IPS-18a (cell line): Measurements from ENCODE around the gene HDAC9.

Experiments used
- H3K27ac ChIP-seq: one replicate; pipeline ENCODE4 v1.5.1; 2013; ENCODE audit warnings: low read length
- H3K27me3 ChIP-seq: one replicate; pipeline ENCODE4 v1.6.1; 2013; ENCODE audit warnings: mild to moderate bottlenecking, low read length; ENCODE audit not compliant: control insufficient read depth, insufficient read depth
- H3K36me3 ChIP-seq: one replicate; pipeline ENCODE4 v1.6.1; 2013; ENCODE audit warnings: low read depth, low read length; ENCODE audit not compliant: control insufficient read depth
- H3K4me1 ChIP-seq: one replicate; pipeline ENCODE4 v1.6.1; 2013; ENCODE audit warnings: low read depth, low read length; ENCODE audit not compliant: control insufficient read depth
- H3K4me3 ChIP-seq: one replicate; pipeline ENCODE4 v1.5.1; 2013; ENCODE audit warnings: low read length
- H3K9ac ChIP-seq: one replicate; pipeline ENCODE4 v1.6.1; 2013; ENCODE audit warnings: mild to moderate bottlenecking, low read length, moderate library complexity
- H3K9me3 ChIP-seq: one replicate; pipeline ENCODE4 v1.6.1; 2013; ENCODE audit warnings: low read depth, low read length; ENCODE audit not compliant: control insufficient read depth

The HDAC9 gene

GRCh38 chr7:18653381-18654155 is 158.0 kb downstream of the HDAC9 start:
- Histone ChIP-seq H3K27ac (no peak overlapping the region), H3K27me3 (no peaks in the 10 kb centered on the region), H3K36me3 (peaks cover 6% of the 10 kb centered on the region)

DNA sequence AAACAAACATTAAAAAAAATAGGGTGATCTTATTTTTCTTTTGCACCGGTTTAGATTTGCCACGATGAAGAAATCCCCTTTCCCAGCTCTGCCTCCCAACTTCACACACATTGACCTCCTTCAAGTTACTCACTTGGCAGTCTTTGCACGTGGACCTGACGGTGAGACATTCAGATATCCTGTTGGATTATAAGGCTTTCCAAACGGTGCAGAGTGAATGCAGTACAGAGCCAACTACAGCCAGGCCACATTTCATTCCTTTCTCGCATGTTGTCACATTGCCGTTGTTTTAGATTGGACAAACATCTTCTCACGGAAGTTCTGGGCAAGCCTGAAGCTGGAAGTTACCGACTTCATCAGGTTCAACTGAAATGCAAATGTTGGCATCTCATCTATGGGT is 159.2 kb downstream of the HDAC9 start:
- Histone ChIP-seq H3K27ac (no peak overlapping the region), H3K4me3 (no peak overlapping the region), H3K36me3 (no peaks in the 10 kb centered on the region), H3K27me3 (no peaks in the 10 kb centered on the region), H3K4me1 (no peaks in the 10 kb centered on the region), H3K9ac (no peak overlapping the region), H3K9me3 (no peaks in the 10 kb centered on the region)

More at GRCh38 chr7:18653381-18654155, 158.0 kb downstream of the HDAC9 start:
- H3K9ac ChIP-seq = no peak overlapping the region
- H3K9me3 ChIP-seq = no peaks in the 10 kb centered on the region
- no peak overlapping the region for H3K4me3 ChIP-seq
- H3K4me1 ChIP-seq = no peaks in the 10 kb centered on the region

DNA sequence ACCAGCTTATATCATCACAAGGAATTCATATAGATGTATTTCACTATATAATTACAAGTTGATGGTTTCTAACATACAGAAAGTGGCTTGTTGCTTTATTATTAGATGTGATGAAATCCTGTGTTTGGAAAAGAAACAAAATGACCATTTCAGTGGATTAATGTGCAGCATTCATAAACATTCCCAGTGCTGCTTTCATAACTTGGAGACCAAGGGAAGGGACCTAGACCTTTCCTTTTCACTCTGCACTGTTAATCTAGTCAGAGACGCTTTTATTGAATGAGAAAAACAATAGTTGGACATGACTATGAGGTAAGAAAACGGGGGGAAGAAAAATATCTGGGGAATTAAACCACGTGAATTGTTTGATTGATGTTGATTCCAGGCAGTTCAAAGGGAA is 160.0 kb downstream of the HDAC9 start:
- Histone ChIP-seq H3K36me3 (no peaks in the 10 kb centered on the region), H3K4me3 (no peak overlapping the region), H3K27ac (no peak overlapping the region), H3K9ac (no peak overlapping the region), H3K27me3 (no peaks in the 10 kb centered on the region), H3K4me1 (no peaks in the 10 kb centered on the region), H3K9me3 (no peaks in the 10 kb centered on the region)

- H3K9ac ChIP-seq = no peak overlapping the region
- H3K4me1 ChIP-seq = no peaks in the 10 kb centered on the region
- H3K36me3 ChIP-seq = no peaks in the 10 kb centered on the region
- no peaks in the 10 kb centered on the region for H3K27me3 ChIP-seq
- no peak overlapping the region for H3K27ac ChIP-seq
- no peaks in the 10 kb centered on the region for H3K9me3 ChIP-seq
- H3K4me3 ChIP-seq = no peak overlapping the region
Observed at GRCh38 chr7:18655912-18656311, 160.4 kb downstream of the HDAC9 start.

DNA sequence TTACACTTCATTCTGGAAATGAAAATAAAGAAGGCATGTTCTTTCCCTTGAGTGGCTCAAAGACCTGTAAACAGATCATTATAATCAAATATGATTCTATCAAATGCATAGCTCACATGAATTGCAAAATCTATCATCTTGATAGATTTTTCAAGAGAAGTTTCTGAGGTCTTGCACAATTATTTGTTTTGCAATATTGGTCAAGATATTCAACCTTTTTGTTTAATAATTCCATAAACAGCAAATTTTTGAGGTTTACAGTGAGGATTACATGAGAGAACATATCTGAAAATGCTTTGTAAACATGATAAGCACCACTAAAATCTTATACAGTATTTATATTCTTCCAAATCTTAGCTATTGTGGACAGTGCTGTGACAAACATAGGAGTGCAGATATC is 160.8 kb downstream of the HDAC9 start:
- no peak overlapping the region for H3K4me3 ChIP-seq
- H3K36me3 ChIP-seq = no peaks in the 10 kb centered on the region
- H3K9me3 ChIP-seq = no peaks in the 10 kb centered on the region
- H3K4me1 ChIP-seq = no peaks in the 10 kb centered on the region
- H3K9ac ChIP-seq = no peak overlapping the region
- H3K27ac ChIP-seq = no peak overlapping the region
- H3K27me3 ChIP-seq = no peaks in the 10 kb centered on the region

GRCh38 chr7:18659746-18660145 is 164.2 kb downstream of the HDAC9 start:
- Histone ChIP-seq H3K9me3 (no peaks in the 10 kb centered on the region), H3K4me1 (no peaks in the 10 kb centered on the region)

DNA sequence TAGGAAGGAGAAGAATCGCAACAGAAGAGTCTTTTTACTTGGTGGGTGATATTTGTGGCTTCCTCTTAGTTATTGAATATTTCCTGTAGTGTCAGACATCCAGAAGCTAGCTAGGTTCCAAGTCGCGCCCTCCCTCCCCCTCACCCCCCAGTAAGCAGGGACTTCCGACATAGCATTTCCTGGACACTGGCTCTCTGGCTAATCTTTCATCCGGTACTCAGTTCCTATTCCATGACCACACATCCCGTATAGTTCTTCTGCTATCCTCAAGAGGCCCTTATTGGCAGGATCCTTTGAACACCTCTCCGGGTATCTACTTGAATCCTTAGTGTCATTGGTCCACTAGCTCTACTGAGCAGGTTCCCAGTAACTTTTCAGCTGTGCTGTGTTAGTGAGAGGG is 167.8 kb downstream of the HDAC9 start:
- no peaks in the 10 kb centered on the region for H3K27me3 ChIP-seq
- H3K4me3 ChIP-seq = no peak overlapping the region
- no peaks in the 10 kb centered on the region for H3K36me3 ChIP-seq
- no peak overlapping the region for H3K9ac ChIP-seq
- peaks cover 4% of the 10 kb centered on the region for H3K4me1 ChIP-seq
- no peak overlapping the region for H3K27ac ChIP-seq
- H3K9me3 ChIP-seq = no peaks in the 10 kb centered on the region

More at GRCh38 chr7:18659746-18660145, 164.2 kb downstream of the HDAC9 start:
- Histone ChIP-seq H3K36me3 (no peaks in the 10 kb centered on the region), H3K9ac (no peak overlapping the region), H3K4me3 (no peak overlapping the region), H3K27me3 (no peaks in the 10 kb centered on the region), H3K27ac (no peak overlapping the region)

GRCh38 chr7:18666107-18666728 is 170.7 kb downstream of the HDAC9 start:
- peaks cover 4% of the 10 kb centered on the region for H3K4me1 ChIP-seq
- H3K4me3 ChIP-seq = no peak overlapping the region
- no peak overlapping the region for H3K9ac ChIP-seq
- H3K27me3 ChIP-seq = no peaks in the 10 kb centered on the region
- no peaks in the 10 kb centered on the region for H3K9me3 ChIP-seq
- H3K27ac ChIP-seq = no peak overlapping the region
- no peaks in the 10 kb centered on the region for H3K36me3 ChIP-seq

DNA sequence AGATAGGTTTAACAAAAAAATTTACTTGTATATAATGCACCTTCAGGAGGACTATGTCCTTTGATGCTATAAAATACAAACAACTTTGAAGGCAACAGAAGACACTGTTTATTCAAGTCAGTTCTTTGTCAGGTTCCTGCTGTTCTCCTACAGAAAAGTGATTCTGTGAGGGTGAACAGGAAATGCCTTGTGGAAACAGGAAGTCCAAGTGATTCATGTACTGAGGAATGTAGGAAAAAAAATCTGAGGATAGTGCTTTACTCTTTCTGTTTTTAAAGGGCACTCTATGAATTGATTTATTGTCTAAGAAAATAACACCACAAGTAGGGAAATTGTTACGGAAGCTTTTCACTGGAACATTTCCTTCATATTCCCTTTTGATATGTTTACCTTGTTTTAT is 171.9 kb downstream of the HDAC9 start:
- Histone ChIP-seq H3K27ac (no peak overlapping the region), H3K9me3 (no peaks in the 10 kb centered on the region), H3K9ac (no peak overlapping the region), H3K36me3 (no peaks in the 10 kb centered on the region), H3K4me3 (no peak overlapping the region), H3K4me1 (peaks cover 4% of the 10 kb centered on the region), H3K27me3 (no peaks in the 10 kb centered on the region)

DNA sequence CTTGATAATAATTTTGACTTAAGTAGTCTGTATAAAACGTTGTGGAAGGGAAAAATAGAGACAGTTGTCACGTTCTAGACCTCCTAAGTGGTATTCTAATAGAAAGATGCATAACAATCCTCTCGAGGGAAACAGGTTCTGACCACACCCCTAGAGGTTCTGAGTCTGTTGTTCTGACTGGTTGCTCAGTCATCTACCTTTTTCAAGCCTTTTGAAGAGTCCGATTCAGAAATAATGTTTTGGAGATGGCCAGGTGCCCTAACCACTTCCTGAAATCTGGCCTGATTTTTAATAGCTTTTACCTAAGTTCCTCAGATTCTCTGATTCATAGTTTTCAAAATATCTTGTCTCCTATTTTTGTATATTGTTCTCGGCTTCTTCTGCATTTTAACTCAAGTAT is 175.6 kb downstream of the HDAC9 start:
- H3K27ac ChIP-seq = no peak overlapping the region
- H3K9ac ChIP-seq = no peak overlapping the region
- H3K27me3 ChIP-seq = no peaks in the 10 kb centered on the region
- peaks cover 4% of the 10 kb centered on the region for H3K4me1 ChIP-seq
- H3K4me3 ChIP-seq = no peak overlapping the region
- H3K36me3 ChIP-seq = no peaks in the 10 kb centered on the region
- no peaks in the 10 kb centered on the region for H3K9me3 ChIP-seq

DNA sequence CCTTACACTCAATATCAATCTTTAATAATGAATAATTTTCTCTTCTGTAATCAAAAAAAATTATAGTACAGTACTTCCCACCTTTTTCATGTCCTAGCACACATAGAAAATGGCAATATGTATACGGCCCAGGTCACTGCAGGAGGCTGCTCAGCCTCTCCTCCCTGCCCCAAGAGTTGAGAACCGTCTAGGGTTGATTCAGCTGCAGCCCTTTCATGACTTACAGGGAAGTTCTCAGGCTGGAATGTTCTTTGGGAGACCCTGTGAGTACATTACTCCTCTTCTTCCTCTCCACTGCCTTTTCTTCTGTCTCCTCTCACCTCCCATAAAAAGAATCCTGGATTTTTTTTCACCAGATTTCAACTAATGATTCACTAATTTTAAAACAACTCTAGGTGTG is 180.0 kb downstream of the HDAC9 start:
- Histone ChIP-seq H3K27me3 (no peaks in the 10 kb centered on the region), H3K4me3 (no peak overlapping the region), H3K36me3 (no peaks in the 10 kb centered on the region), H3K27ac (no peak overlapping the region), H3K9me3 (no peaks in the 10 kb centered on the region), H3K4me1 (no peaks in the 10 kb centered on the region), H3K9ac (no peak overlapping the region)

- no peaks in the 10 kb centered on the region for H3K4me1 ChIP-seq
- H3K9me3 ChIP-seq = no peaks in the 10 kb centered on the region
- H3K36me3 ChIP-seq = no peaks in the 10 kb centered on the region
- H3K9ac ChIP-seq = no peak overlapping the region
- H3K4me3 ChIP-seq = no peak overlapping the region
- no peaks in the 10 kb centered on the region for H3K27me3 ChIP-seq
- no peak overlapping the region for H3K27ac ChIP-seq
Observed at GRCh38 chr7:18679261-18679660, 183.7 kb downstream of the HDAC9 start.
